SJCRH30 (cell line): ENCODE data around the gene NMNAT3. TPM values are rescaled to one million over a fixed set of nuclear protein-coding genes. Genes with fewer than 3 reads are reported as not detected.

Experiments
- DNase-seq, 2 experiments: peaks; one replicate each; pipeline ENCODE4 v3.0.0-alpha.2; 2015 to 2020
- H3K27ac ChIP-seq: fragments of 250-450 bp; sonication (Bioruptor Pico); 2 replicates; pipeline ENCODE4 v1.5.1; 2020; ENCODE audit warnings: mild to moderate bottlenecking, moderate library complexity
- H3K27me3 ChIP-seq: fragments of 250-450 bp; sonication (Bioruptor Pico); 2 replicates; pipeline ENCODE4 v1.5.1; 2020; ENCODE audit warnings: mild to moderate bottlenecking, moderate library complexity
- H3K36me3 ChIP-seq: fragments of 250-450 bp; sonication (Bioruptor Pico); 2 replicates; pipeline ENCODE4 v1.5.1; 2020; ENCODE audit warnings: mild to moderate bottlenecking, moderate library complexity
- H3K4me1 ChIP-seq: fragments of 250-450 bp; sonication (Bioruptor Pico); 2 replicates; pipeline ENCODE4 v1.5.1; 2020; ENCODE audit warnings: mild to moderate bottlenecking, moderate library complexity
- H3K4me3 ChIP-seq: fragments of 250-450 bp; sonication (Bioruptor Pico); 2 replicates; pipeline ENCODE4 v1.5.1; 2020; ENCODE audit warnings: mild to moderate bottlenecking, moderate library complexity
- H3K9me3 ChIP-seq: fragments of 250-450 bp; sonication (Bioruptor Pico); replicated peaks from 2 replicates; pipeline ENCODE4 v1.5.1; 2020; ENCODE audit warnings: mild to moderate bottlenecking, moderate library complexity
- total RNA-seq: library from RNA; depleted of rRNA; stranded (reverse); fragments of >200 nt; shearing (Covaris generic); gene quantifications from 2 replicates; pipeline ENCODE4 v1.2.3, GENCODE V29; 2014

NMNAT3 gene
- total RNA-seq, 1 experiment from 2014 or later = 0.28 TPM

DNA sequence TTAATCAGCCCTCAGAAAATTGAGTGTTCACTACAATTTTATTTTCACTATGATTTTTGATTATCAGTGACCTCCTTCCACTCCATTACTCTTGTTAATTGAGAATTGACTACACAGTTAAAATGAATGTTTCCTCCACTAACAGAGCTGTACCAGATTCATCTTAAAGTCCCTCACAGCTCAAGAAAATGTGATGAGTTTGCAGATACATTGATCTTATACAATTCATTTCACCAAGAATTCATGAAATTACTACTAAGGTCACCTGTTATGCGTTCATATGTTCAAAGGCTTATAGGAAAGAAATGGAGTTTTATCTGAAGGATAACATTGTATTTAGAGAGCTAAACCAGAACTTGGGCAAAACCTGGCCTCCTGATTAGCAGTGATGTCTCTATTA lies 17.5 kb downstream of the NMNAT3 start:
- no peak for DNase-seq
- Histone ChIP-seq H3K4me3 (no peak overlapping the region), H3K36me3 (no peaks in the 10 kb centered on the region), H3K9me3 (no peaks in the 10 kb centered on the region), H3K4me1 (no peaks in the 10 kb centered on the region), H3K27ac (no peak overlapping the region), H3K27me3 (peaks cover 16% of the 10 kb centered on the region; the same call in 1 of the 2 replicates)

DNA sequence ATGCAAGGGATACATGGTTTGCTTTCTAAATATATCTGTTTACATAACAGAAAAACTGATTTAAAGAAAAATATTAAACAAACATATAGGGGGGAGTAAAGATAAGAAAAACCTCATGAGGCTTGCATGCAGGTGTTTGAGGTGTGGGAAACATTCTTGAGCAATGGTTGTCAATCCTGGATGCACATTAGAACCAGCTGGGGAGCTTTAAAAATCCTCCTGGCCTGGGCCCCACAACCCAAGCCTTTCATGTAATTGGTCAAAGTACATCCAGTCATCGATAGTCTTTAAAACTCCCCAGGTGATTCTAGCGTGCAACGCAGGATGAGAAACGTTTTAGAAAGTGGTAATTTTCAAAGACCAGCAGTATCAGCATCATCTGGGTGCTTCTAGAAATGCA lies 18.3 kb downstream of the NMNAT3 start:
- H3K27me3 ChIP-seq = peaks cover 17% of the 10 kb centered on the region; the same call in 1 of the 2 replicates
- no peak overlapping the region for H3K27ac ChIP-seq
- no peak overlapping the region for H3K4me3 ChIP-seq
- no peak for DNase-seq
- no peaks in the 10 kb centered on the region for H3K4me1 ChIP-seq
- no peaks in the 10 kb centered on the region for H3K9me3 ChIP-seq
- H3K36me3 ChIP-seq = no peaks in the 10 kb centered on the region

DNA sequence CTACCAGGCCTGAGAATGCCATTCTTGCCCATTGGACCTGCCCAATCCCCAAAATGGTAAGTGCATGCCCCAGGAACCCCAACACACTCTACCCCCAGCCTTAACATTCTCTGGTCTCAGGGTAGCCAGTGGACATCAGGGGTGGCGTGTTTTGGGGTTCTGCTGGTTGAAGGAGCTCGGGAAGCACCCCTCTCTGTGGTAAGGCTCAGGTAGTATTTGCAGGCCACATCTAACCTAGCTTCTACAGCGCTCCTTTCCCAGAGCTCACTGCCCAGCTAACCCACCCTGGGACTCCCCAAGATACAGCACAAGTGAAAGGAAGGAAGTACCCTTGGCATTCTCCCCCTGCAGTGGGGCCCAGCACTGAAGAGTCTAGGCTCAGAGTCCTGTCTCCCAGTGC lies 19.8 kb downstream of the NMNAT3 start:
- H3K4me1 ChIP-seq = no peaks in the 10 kb centered on the region

DNA sequence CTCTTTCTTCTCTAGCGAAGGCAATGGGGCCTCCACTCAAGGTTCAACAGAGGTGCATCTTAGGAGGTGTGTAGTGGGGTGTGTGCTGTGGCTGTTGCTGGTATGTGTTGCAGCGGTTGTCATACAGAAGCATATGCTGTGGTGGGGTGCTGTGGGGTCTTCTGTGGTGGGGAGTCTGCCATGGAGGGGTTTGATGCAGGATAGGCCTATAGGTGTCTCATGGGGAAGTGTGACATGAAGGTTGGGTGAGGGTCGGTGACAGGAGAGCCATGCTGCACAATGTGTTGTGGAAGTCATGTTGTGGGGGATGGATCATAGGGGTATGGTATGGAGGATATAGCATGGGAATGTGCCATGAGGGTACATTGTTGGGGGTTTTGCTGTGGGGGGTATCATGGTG lies 20.3 kb downstream of the NMNAT3 start:
- Histone ChIP-seq H3K27ac (no peak overlapping the region), H3K9me3 (no peaks in the 10 kb centered on the region), H3K36me3 (no peaks in the 10 kb centered on the region), H3K4me3 (no peak overlapping the region), H3K4me1 (no peaks in the 10 kb centered on the region), H3K27me3 (peaks cover 15% of the 10 kb centered on the region)
- no peak for DNase-seq

More for the DNA sequence above, 19.8 kb downstream of the NMNAT3 start:
- no peak for DNase-seq
- H3K9me3 ChIP-seq = no peaks in the 10 kb centered on the region
- H3K27ac ChIP-seq = no peak overlapping the region
- H3K27me3 ChIP-seq = peaks cover 15% of the 10 kb centered on the region
- no peak overlapping the region for H3K4me3 ChIP-seq
- no peaks in the 10 kb centered on the region for H3K36me3 ChIP-seq

DNA sequence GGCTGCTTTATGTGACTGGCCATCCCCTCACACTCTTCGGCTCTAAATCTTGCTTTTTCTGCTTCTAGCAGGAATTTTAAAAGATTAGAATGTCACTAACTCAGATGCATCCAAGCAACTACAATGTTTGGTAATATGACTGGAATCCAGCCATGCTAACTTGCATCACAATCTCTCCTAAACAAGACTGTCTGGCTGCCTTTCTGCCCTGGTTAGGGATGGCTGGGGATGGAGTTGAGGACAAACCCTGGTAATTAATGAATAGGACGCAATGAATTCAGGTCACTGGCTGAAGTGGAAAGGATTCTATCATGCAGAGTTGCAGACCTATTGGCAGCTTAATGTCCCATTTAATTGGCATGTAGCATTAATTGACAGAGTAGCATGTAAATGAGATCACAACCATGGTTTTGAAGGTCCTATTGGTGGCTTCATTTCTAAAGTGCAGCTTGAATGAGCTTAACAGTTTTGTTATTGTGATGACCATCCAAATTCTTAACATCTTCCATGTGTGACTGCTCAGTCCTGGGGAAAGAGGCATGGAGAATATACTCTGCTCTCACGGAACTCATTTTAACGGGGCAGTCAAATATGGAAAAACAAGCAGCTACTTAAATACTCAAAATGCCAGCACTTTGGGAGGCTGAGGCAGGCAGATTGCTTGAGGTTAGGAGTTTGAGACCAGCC lies 21.7 kb downstream of the NMNAT3 start:
- H3K36me3 ChIP-seq = no peaks in the 10 kb centered on the region
- no peak overlapping the region for H3K4me3 ChIP-seq
- no peak overlapping the region for H3K27ac ChIP-seq
- H3K27me3 ChIP-seq = peaks cover 15% of the 10 kb centered on the region
- no peaks in the 10 kb centered on the region for H3K9me3 ChIP-seq
- H3K4me1 ChIP-seq = no peaks in the 10 kb centered on the region
- no peak for DNase-seq

DNA sequence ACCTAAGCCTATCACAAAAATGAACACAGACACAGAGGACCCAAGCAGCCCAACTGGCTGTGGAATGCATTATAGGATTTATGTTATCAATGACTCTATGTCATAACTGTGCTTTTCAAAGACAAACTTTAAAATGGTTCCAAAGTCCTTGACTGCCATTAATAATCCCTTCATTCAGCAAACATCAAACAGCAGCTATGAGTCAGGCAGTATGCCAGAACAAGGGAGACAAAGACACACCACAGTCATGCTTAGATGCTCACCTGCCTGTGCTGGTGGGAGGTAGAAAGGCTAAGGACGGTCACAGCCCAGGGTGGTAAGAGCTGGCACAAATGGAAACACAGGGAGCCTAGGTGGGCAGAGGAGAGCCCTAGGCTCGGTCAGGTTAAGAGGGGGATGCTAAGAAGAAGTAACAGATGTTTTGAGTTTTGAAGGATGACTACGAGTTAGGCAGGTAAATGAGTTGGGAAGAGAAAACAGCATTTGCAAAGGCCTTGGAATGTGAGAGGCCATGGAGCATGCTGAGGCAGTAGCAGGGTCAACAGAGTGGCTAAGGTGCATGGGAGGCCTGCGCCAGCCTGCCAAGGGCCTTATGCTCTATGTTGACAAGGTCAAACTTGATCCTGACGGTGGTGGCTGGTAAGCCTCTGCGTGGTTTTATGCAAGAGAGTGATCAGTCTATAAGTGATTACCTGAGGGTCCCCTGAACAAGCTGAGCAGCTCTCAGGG lies 23.0 kb downstream of the NMNAT3 start:
- Histone ChIP-seq H3K36me3 (no peaks in the 10 kb centered on the region), H3K27ac (no peak overlapping the region), H3K4me3 (no peak overlapping the region), H3K27me3 (peaks cover 12% of the 10 kb centered on the region), H3K4me1 (no peaks in the 10 kb centered on the region), H3K9me3 (no peaks in the 10 kb centered on the region)
- no peak for DNase-seq

DNA sequence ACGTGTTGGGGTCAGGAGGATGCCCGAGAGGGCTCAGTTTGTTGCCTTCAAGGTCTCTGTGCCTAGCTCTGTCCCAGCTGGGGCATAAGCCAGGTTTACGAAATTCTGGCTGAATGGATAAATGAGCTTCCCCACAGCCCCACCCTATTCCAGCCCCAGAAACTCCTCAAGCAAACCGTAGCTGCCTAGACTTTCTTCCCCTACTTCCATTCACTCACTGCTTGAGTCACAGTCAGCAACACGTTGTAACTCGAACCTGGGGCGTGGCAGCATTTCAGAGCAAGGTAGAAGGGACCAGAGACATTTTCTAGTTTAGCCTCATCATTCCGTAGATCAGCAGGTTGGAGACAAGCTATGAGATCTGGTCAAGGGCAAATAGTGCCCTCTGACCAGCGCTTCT lies 24.2 kb downstream of the NMNAT3 start:
- H3K4me3 ChIP-seq = no peak overlapping the region
- H3K36me3 ChIP-seq = no peaks in the 10 kb centered on the region
- no peaks in the 10 kb centered on the region for H3K9me3 ChIP-seq
- no peak overlapping the region for H3K27ac ChIP-seq
- H3K4me1 ChIP-seq = no peaks in the 10 kb centered on the region
- H3K27me3 ChIP-seq = peaks cover 10% of the 10 kb centered on the region; the same call in 1 of the 2 replicates
- no peak for DNase-seq

DNA sequence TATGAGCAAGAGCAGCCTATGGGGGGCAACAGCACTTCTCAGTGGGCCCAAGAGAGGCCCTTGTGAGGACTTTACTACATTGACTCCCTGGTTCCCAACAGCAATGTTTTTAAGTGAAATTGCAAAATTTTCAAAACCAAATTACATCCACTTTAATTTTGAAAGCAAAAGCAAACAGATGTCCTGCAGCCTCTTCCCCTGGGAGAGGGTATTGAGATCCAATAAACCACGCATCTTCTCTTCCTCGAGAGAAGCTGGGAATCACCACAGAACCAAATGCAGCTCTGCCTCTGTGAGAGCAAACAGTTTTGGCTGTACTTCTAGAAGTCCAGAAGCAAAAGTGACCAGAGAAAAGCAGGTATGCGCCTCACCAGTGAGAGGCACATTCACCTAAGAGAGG lies 25.2 kb downstream of the NMNAT3 start:
- H3K27me3 ChIP-seq = peaks cover 10% of the 10 kb centered on the region; the same call in 1 of the 2 replicates
- no peak overlapping the region for H3K4me3 ChIP-seq
- DNase-seq = no peak
- H3K9me3 ChIP-seq = no peaks in the 10 kb centered on the region
- H3K36me3 ChIP-seq = no peaks in the 10 kb centered on the region
- H3K27ac ChIP-seq = no peak overlapping the region
- no peaks in the 10 kb centered on the region for H3K4me1 ChIP-seq

DNA sequence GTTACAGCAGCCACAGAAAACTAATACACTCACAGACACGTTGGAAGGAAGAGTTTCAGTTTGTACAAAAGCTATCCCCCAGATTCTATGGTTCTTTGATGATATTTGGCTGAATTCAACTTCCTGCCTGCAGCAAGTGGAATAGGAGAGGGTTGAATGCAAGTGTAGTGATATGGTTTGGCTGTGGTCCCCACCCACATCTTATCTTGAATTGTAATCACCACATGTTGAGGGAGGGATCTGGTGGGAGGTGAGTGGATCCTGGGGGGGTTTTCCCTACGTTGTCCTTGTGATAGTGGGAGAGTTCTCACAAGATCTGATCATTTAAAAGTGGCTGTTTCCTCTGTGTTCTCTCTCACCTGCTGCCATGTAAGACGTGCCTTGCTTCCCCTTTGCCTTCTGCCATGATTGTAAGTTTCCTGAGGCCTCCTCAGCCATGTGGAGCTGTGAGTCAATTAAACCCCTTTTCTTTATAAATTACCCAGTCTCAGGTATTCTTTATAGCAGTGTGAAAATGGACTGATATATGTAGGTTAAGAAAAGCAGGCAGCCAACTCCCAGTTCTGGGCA lies 29.8 kb downstream of the NMNAT3 start:
- Histone ChIP-seq H3K4me1 (no peaks in the 10 kb centered on the region), H3K36me3 (no peaks in the 10 kb centered on the region), H3K27ac (no peak overlapping the region), H3K27me3 (no peaks in the 10 kb centered on the region), H3K4me3 (no peak overlapping the region), H3K9me3 (no peaks in the 10 kb centered on the region)
- no peak for DNase-seq

DNA sequence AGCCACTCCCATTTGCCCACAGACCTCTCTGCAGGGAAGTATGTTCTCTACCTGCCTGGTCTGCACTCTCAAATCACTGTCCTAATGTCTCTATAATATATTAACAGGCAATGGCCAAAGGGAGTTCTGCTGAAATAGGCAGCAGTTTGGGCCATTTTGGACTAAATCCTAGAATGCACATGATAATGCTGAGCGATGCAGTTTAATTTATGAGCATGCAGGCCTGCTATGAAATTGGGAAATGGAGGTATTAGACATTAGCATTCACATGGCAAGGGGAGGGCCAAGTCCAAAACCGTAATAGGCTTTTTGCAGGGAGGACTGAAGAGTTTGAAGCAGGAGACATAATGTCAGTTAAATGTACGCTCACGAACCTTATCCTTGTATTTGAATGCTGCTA lies 31.3 kb downstream of the NMNAT3 start:
- H3K9me3 ChIP-seq = no peaks in the 10 kb centered on the region
- no peak overlapping the region for H3K4me3 ChIP-seq
- no peaks in the 10 kb centered on the region for H3K27me3 ChIP-seq
- no peaks in the 10 kb centered on the region for H3K4me1 ChIP-seq
- H3K27ac ChIP-seq = no peak overlapping the region
- no peak for DNase-seq
- no peaks in the 10 kb centered on the region for H3K36me3 ChIP-seq

DNA sequence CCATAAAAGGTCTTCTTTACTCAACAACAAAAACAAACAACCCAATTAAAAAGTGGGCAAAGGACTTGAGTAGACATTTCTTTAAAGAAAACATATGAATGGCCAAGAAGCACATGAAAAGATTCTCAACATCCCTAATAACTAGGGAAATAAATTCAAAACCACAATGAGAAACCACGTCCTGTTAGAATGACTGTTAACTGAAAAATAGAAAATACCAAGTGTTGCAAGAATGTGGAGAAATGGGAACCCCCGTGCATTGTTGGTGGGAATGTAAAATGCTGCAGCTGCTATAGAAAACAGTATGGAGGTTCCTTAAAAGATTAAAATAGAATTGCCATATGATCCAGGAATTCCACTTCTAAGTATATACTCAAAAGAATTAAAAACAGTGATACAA lies 34.8 kb downstream of the NMNAT3 start:
- no peak for DNase-seq

DNA sequence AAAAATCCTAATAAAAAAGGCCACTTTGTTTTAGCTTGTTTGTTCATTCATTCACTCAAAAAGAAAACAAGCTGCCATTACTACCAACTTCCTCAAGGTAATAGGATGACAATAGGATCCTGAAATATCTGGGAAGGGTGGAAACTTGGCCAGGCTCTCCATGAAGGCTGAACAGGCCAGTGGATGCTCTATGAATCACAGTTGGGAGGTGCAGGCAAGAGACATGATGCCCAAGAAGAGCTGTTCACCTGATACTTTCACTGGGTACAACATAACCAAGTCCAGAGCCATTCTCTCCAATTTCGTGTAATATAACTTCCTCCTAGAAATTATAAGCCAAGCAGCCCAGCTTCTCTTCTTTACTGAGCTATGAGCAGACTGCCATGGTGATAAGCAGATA lies 37.3 kb downstream of the NMNAT3 start:
- no peaks in the 10 kb centered on the region for H3K27me3 ChIP-seq

More for the DNA sequence above, 34.8 kb downstream of the NMNAT3 start:
- Histone ChIP-seq H3K36me3 (no peaks in the 10 kb centered on the region), H3K4me3 (no peak overlapping the region), H3K4me1 (no peaks in the 10 kb centered on the region), H3K27me3 (no peaks in the 10 kb centered on the region), H3K27ac (no peak overlapping the region), H3K9me3 (no peaks in the 10 kb centered on the region)

DNA sequence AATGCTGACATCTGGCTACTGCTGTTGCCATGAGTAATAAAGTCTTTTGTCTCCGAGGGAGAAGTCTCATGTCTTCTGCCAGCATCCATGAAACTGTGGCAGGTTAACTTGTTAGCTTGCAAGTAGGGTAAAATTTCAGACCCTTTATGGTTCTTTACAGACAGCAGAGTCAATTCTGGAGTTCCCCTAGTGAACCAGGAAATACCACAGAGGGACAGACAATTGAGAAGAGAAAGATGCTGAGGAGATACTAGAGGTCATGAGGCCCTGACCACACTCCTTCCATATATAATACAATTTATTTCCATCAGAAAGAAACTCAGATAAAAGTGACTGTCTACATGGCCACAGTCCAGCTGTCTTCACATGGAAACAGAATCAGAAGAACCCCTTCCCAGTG lies 38.1 kb downstream of the NMNAT3 start:
- H3K36me3 ChIP-seq = no peaks in the 10 kb centered on the region
- DNase-seq = no peak
- no peaks in the 10 kb centered on the region for H3K27me3 ChIP-seq
- 0 out of 2 replicates have a peak, but pooled peaks cover 3% of the 10 kb centered on the region for H3K9me3 ChIP-seq
- H3K27ac ChIP-seq = no peak overlapping the region
- no peaks in the 10 kb centered on the region for H3K4me1 ChIP-seq
- H3K4me3 ChIP-seq = no peak overlapping the region

More for the DNA sequence above, 37.3 kb downstream of the NMNAT3 start:
- Histone ChIP-seq H3K4me1 (no peaks in the 10 kb centered on the region), H3K27ac (no peak overlapping the region), H3K9me3 (0 out of 2 replicates have a peak, but pooled peaks cover 3% of the 10 kb centered on the region), H3K36me3 (no peaks in the 10 kb centered on the region), H3K4me3 (no peak overlapping the region)
- no peak for DNase-seq

DNA sequence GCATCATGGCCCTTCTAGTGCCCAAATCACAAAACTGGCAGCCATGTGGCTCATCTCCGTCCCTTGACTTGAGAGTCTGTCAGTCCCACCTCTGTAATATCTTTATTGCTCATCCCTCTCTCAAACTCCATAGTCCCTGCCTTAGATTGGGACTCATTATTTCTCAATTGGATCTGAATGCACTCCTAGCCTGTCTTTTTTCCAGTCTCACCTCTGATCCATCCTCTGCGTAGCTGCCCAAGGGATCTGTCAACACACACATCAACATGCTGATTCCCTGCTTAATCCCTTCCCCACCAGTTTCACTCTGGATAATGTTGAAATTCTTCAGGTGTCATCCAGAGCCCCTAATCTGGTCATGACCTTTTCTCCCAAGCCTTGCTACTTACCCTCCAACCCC lies 39.3 kb downstream of the NMNAT3 start:
- Histone ChIP-seq H3K4me1 (no peaks in the 10 kb centered on the region), H3K4me3 (no peak overlapping the region), H3K27me3 (no peaks in the 10 kb centered on the region; the same call in 1 of the 2 replicates), H3K27ac (no peak overlapping the region), H3K36me3 (no peaks in the 10 kb centered on the region), H3K9me3 (0 out of 2 replicates have a peak, but pooled peaks cover 3% of the 10 kb centered on the region)
- DNase-seq = no peak

DNA sequence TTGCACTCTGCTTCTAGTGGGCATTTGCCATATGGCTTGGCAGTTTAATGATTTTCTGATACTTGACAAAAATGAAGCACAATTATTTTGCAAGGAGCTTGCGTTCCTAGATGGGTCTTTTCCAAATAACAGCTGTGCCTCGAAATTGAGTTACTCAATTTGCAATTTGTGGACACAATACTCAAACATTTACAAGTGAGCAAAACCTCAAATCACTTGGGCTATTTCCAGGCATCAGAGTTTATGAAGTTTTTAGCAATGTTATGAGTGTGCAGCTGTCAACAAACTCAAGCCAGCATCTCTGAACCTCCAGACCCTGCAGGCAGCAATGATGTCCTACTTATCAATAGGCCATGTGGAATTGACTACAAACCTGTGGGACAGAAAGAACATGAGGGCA lies 41.3 kb downstream of the NMNAT3 start:
- DNase-seq = no peak
- no peak overlapping the region for H3K4me3 ChIP-seq
- H3K4me1 ChIP-seq = no peaks in the 10 kb centered on the region
- H3K36me3 ChIP-seq = no peaks in the 10 kb centered on the region
- 0 out of 2 replicates have a peak, but pooled peaks cover 3% of the 10 kb centered on the region for H3K9me3 ChIP-seq
- H3K27ac ChIP-seq = no peak overlapping the region
- no peaks in the 10 kb centered on the region; the same call in 1 of the 2 replicates for H3K27me3 ChIP-seq
